ENCODE results near the gene ZNF41.
A peak's percentile ranks its signal among the peaks of the same experiment; 100 is the strongest.
"Not testable (repeated sequence)": the region's sequence is repeated elsewhere in the genome, so short reads cannot be mapped to it uniquely, and the experiment has no call there.

ZNF41 gene

DNA sequence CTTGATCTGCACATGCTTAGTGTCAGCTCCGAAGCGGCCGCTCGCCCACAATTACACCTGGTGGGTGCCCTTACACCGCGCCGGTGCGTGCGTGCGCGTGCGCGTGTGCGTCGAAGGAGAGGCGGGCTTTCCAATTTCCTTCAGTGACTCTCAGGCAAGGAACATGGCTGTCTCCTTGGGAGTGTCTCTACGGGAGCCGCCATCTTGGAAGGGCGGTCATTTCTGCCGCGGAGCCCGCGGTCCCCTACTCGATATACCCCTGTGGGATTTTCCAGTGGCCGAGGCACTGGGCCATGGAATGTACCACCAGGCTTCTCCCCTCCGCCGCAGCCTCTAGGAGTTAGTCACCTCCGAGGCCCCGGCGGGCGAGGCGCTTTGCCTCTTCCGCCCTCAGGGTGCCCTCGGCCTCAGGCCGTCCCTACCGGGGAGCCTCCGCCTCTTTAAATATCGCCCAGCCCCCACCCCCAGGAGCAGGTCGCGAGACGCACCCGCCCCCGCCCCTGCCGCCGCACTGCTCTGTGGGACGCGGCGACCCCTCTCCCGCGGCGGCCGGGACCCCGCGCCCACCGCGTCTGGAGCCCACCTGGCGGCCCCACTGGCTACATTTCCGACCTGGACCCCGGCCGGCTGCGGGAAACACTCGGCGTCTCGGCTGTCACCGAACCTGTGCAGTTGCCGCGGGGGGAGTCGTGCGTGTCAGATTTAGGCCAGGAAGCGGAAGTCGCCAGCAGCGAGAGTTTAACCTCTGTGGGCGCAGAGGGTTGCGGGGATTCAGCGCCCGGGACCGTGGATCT lies at the start of gene ZNF41:
Gene ZNF41 (minus strand): TSS at position 711 of the 794 bp plus-strand sequence. CDS start 15,741 bp downstream, outside the sequence.
- DNase-seq (ENCODE audit: low read depth), result peak; percentile 70

DNA sequence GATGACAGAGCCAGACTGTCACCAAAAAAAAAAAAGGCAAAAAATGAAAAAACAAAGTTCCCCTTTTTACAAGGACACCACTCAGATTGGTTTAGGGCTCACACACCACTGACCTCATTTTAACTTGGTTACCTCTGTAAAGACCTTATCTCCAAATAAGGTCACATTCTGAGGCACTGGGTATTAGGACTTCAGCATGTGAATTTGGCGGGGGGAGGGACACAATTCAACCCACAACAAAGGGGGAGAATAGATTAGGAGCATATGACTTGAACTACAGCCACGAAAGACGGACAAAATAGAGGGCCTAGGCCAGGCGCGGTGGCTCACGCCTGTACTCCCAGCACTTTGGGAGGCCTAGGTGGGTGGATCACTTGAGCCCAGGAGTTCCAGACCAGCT lies 47.0 kb upstream of the ZNF41 start:
- no peak for DNase-seq (ENCODE audit: low read depth)

DNA sequence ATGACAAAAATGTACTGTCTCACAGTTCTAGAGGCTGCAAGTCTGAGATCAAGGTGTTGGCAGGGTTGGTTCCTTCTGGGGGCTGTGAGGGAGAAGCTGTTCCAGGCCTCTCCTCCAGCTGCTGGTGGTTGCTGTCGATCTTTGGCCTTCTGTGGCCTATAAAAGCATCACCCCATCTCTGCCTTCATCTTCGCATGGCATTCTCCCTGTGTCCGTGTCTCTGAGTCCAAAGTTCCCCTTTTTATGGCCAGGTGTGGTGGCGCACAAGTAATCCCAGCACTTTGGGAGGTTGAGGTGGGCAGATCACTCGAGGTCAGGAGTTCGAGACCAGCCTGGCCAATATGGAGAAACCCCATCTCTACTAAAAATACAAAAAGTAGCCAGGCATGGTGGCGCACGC lies 46.5 kb upstream of the ZNF41 start:
- no peak for DNase-seq (ENCODE audit: low read depth)

DNA sequence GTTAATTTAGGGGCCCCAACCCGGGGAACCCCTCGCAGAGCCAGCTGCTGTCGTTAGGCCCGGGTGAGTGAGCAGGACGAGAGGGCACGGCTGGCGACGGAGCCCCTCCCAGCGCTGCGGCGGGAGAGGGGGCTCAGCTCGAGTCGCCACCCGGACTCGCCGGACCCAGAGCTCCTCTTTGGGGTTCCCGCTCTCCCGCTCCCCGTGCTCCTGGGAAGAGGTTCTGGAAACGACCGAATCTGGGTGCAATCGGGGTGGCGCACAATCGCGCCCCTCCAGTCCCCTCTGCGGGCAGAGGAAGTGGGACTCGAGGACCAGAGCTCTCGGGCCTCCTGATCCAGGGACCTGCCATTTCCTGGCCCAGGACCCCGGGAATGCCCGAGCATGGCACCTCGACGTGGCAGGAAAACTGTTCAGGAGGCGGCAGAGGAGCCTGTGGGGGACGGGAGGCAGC lies 40.7 kb upstream of the ZNF41 start:
- DNase-seq (ENCODE audit: low read depth), result no peak

DNA sequence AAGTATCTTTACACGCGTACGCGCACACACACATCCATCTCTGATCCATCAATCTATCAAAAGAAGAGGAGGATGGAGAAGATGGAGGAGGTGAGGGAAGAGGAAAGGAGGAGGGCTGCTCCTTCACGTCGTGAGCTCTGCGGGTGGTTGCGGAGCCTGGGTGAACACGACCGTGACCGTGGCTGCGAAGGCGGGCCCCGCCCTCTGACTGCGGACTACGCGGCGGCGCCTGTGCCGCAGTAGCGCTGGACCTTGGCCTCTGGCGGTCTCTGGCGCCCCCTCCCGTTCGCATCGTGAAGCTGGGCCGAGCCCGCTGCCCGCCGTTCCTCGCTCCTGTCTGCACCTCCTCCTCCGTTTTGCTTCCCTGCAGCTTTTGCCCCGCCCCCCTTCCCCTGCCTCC lies 40.3 kb upstream of the ZNF41 start:
- DNase-seq (ENCODE audit: low read depth), result peak; percentile 59

DNA sequence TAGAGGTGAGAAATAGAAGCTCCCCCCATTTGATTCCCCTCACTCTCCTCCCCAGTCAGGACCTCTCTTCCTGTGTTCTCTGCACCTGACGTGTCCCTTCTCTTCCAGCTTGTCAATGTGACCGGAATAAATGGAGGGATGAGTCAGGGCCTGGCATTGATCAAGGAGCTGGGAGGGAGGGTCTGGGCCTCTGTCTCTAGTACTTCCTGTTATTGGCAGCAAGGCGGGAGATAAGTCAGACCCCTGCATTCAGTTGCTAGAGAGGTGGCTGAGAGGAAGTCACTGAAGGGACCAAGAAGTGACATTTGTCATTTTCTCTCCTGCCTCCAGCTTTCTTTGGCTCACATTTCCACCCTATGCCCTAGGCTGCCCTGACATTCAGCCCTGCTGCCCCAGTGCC lies 35.1 kb upstream of the ZNF41 start:
- no peak for DNase-seq (ENCODE audit: low read depth)

DNA sequence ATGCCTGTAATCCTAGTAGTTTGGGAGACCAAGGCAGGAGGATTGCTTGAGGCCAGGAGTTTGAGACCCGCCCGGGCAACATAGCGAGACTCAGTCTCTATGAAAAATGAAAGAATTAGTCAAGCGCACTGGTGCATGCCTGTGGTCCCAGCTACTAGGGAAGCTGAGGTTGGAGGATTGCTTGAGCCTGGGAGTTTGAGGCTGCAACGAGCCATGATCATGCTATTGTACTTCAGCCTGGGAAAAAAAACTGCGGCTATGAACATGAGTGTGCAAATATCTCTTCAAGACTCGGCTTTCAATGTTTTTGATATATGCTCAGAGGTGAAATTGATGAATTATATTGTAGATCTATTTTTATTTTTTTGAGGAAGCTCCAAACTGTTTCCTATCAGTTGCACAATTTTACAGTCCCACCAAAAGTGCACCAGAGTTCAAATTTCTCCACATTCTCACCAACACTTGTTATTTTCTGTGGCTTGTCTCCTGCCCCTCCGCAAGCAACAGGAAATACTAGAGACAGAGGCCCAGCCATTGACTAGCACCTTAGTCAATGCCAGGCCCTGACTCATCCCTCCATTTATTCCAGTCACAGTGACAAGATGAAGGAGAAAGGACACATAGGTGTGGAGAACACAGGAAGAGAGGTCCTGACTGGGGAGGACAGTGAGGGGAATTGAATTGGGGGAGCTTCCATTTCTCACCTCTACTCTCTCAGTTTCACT lies 33.1 kb upstream of the ZNF41 start:
- DNase-seq (ENCODE audit: low read depth), result no peak

DNA sequence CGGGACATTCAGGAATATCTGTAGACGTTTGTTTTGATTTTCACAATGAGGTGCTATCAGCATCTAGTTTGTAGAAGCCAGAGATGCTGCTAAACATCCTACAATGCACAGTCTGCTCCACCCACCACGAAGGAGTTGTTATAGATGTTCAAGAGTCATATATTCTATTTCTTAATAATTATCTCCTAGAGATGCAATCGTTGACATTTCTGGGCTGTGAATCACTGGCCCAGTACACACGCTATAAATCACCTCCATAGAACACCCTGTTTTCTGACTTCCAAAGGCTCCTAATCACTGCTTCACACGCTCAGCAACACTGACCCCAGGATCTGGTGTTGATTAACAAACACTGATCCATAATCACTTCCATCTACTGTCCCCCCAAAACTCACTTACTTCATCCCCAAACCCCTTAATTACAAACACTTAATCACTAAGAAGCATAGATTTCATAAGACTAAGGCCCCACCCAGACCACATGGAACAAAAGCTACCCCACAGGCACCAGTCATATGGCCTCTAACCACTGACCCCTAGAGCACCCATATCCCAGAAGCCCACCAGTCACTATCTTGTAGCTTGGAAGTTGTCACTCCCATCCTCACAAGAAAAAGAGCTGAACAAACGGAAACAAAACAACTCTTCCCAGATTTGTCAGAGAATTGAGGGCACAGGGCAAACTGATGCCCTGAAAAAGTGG lies 31.7 kb upstream of the ZNF41 start:
- DNase-seq (ENCODE audit: low read depth), result peak; percentile 12

DNA sequence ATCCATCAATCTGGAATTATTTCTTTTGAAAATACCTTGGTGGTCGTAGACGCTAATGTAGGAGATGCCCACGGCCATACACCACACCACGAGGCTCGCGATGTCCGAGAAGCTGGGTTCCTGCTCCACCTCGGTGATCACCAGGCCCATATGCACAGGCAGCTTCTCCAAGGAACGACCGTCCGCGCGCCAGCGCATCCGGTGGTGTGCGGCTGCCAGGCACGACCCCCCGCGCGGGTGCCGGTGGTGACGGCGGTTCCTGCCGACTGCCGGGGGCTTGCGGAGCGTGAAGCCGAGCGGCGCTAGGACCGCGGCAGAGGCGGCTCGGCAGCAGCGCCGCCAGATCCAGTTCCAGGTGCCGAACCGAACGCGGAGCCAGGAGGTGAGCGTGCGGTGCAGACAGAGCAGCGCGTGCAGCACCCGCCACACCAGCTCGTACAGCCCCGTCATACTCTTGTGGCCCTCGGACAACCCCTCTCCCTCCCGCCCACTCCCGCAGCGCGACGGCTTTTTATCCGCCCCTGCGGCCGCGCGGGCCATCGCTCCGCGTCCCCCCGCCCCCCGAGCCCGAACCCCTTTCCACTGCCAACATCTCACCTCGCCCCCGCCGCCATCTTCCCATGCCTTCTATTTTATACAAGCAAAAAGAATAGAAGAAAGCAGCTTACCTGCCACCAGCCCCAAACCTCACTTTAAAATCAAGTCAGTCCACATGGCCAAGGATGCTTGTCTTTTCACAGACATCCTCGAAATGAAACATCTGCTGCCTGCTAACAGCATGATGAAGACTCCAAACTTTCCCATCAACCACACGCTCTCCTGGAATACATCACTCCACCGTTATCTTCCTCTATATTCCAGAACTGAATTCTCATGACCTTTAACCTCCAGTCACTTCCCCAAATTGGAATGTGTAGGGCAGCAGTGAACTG lies 30.3 kb upstream of the ZNF41 start:
- DNase-seq (ENCODE audit: low read depth), result not testable (repeated sequence)

DNA sequence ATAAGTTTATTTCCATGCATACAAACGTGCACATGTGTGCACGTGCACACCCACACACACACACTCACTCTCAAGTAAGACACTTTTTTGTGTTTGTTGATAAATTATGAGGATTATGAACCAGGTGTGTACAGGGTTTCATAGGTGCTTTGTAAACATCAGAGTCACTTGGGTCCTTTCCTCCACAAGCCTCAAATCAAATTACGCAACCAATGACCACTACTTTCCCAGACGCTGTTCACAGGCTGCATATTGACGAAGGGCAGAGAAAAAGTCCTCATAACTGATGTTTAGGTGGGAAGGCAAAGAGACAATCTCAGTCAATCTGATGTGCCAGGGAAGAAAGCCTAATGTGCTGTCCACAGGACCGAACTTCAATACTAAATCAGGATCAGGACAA lies 29.4 kb upstream of the ZNF41 start:
- not testable (repeated sequence) for DNase-seq (ENCODE audit: low read depth)

DNA sequence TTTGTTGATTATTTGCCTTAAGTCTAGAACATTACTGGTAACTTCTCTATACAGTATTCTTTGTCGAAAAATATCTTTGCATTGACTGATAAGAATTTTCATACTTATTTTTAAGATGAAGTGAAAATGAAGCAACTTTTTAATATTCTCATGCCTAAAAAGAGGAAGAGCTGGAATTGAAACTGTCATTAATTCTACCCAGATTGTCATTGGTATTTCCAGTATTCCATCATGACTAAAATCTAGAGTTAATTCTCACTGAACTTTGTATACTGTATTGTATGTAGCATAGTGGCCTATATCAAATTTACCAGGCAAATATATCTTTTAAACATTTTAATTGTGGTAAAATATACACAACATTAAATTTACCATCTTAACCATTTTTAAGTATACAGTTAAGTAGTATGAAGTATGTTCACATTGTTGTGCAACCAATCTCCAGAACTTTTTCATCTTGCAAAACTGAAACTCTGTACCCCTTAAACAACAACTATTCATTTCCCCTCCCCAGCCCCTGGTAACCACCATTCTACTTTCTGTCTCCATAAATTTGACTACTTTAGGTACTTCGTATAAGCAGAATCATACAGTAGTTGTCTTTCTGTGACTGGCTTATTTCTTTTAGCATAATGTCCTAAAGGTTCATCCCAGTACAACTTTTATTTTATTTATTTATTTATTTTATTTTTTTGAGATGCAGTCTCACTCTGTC lies 24.3 kb upstream of the ZNF41 start:
- DNase-seq (ENCODE audit: low read depth), result no peak

DNA sequence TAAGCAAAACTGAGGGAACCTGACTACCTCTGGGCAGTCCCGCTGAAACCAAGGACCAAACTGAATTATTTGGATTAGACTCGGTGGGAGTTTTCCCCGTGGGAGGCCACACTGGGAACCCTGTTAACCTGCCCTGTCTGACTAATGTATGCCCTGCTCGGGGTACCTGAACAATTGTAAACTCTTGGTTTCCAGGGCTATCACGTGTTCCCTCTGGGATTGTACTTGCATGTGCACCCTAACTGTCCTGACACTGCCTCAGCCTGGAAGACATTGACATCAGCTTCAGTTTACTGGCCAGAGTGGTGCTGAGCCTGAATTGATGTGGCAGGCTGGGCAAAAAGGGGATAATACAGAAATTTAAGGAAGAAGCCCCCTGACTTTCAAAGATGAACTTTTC lies 20.1 kb upstream of the ZNF41 start:
- DNase-seq (ENCODE audit: low read depth), result no peak

DNA sequence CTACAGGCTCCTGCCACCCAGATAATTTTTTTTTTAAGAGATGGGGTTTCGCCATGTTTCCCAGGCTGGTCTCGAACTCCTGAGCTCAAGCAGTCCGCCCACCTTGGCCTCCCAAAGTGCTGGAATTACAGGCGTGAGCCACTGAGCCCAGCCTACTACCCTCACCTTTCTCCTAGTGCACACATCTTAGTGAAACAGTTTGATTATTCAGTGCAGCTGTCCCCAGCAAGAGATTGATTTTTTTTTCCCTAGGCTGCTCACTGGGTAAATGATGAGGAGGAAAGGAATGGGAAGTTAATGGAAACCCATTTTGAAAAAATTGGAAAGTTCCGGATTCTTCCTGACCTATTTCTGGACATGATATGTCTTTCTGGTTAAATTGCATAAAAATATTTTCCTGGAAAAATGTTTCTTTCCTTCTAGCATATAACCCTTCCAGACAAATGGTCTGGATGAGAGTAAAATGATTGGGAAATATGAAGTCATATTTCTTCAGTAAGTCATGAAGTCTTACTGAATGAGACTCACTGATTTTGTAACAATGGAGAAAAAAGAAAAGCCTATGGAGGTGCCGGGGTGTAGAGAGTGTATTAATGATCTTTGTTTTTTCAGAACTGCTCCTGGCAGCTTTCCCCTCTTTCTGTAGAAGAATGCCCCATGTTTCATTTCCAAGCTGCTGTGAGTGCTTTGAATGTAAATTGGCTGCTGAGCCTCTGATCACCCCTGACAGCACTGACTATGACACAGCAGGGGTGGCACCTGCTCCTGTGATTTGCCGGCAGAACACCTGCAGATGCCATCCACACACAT lies 19.5 kb upstream of the ZNF41 start:
- DNase-seq (ENCODE audit: low read depth), result peak; percentile 77

DNA sequence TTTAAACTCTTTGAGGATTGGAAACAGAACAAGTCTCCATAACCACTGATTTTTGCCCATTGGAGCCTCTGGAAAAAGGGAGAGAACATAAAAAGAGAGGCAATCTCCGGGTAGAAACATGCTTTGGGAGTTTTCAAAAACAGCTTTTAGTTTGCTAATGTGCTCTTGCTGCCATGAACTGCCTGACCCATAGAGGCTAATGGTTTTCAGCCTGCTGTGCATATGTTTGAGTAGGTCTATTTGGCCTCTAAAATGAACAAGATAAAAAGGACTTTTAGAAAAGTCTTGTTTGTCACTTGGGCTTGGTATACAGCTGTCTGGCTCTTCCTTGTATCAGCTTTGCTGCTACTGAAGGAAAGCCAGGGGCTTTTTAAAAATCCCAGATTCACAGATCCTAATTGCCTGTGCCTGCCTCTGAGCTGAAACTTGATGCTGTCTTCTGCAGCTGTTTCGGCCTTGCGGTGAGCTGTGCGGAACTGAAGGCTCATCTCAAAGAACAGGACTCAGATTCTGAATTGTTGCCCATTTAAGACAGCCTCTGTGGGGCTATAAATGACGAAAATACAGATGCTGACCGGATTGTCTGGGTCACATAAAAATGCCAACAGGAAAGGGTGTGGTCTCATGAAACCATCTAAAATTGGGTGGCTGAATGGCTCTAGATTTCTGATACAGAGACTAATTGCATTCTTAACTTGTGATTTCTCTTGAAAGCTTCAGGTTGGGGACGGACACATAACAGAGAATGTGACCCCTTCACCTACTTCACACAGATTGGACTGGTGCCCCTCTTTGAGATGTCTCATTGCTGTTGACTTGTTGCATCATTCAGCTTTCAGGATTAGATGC lies 18.4 kb upstream of the ZNF41 start:
- DNase-seq (ENCODE audit: low read depth), result peak; percentile 75

DNA sequence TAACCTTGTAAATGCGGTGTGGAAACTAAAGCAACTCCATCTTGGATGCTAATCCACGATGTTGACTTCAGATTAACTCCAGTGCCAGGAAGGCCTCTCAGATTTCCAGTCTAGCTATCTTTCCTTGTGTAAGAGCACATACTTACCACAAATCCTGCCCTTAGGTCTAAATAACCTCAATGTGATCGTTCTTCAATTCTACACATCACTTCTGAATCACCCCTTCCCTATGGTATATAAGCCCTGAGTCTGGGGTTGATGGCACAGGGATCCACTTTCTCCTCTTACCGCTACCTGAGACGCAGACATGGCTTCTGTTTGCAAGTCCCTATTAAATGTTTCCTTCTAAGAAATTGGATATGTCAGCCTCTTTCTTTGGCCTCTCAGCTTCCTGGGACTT lies 17.5 kb upstream of the ZNF41 start:
- no peak for DNase-seq (ENCODE audit: low read depth)

DNA sequence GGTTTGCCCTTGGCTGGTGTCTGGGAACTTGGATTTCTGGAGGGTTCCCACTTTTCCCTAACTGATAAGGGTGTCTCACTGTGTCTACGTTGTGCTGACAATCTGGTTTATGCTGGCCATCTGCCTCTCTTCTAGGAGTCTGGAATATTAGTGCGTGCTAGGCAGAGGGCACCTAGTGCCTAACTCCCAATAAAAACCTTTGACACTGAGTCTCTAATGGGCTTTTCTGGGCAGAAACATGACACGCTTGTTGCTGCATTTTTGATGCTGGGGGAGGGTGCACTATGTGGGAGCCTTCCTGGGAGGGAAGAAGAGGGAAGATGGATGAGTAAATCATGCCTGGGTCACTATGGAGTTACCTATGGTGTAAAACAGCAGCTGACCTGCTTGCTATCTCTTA lies 16.3 kb upstream of the ZNF41 start:
- DNase-seq (ENCODE audit: low read depth), result no peak

DNA sequence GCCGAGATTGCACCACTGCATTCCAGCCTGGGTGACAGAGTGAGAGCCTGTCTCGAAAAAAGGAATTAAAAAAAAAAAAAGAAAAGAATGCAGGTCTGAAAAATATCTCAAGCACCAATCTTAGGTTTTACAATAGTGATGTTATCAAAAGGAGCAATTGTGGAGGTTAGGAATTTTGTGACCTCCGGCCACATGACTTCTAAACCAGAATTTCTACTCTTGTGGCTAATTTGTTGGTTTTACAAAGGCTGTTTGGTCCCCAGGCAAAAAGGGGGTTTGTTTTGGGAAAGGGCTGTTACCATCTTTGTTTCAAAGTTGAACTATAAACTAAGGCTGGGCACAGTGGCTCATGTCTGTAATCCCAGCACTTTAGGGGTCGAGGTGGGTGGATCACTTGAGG lies 15.4 kb upstream of the ZNF41 start:
- no peak for DNase-seq (ENCODE audit: low read depth)

DNA sequence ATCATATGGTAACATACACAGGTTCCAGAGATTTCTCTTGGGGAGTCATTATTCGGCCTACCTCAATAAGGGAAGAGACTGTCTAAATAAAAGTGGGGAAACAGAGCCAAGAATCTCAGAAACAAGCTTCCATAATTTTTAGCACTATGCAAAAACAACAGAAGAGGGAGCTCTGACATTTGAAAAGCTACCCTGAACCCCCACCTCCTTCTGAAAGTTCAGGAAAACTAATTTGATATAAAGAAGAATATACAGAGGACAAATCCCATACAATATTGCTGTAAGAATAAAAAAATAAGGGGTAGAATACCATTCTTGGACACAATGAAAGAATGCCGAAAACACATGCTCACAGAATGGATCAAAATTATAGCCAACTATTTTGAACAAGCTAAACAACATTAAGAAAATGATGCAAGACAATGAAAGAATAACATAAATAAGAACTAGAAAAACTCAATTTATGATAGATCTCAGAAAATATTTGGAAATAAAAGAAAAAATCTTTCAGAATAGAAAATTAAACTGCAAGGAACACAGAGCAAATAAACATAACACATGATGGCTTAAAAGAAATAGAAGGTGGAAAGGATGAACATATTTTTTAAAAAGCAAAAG lies 14.4 kb upstream of the ZNF41 start:
- DNase-seq (ENCODE audit: low read depth), result peak; percentile 3

DNA sequence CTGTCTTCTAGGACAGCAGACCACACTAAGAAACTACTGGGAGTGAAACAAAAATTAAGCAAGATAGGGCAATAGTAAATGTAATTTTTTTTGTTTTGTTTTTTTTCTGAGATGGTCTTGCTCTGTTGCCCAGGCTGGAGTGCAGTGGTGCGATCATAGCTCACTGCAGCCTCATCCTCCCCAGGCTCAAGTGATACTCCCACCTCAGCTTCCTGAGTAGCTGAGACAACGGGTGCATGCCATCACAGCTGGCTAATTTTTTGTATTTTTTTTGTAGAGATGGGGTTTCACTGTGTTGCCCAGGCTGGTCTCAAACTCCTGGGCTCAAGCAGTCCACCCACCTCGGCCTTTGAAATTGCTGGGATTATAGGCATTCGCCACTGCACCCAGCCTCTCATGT lies 9.1 kb upstream of the ZNF41 start:
- not testable (repeated sequence) for DNase-seq (ENCODE audit: low read depth)
